T-cell (primary cell): ENCODE data around the gene AGPAT4. TPM values are rescaled to one million over a fixed set of nuclear protein-coding genes. Genes with fewer than 3 reads are reported as not detected.

ENCODE experiments used
- ATAC-seq, 4 experiments: fragments of 200-7000 bp in 3 of 4; fragments of 150-1000 bp in 1 of 4; cut with Tn5 transposase; replicated peaks in 1 of 4; 1 replicate in 3 of 4; 2 replicates in 1 of 4; pipeline ENCODE4 v1.10.0; 2021; ENCODE audit warnings: moderate library complexity in 3 of 4, mild to moderate bottlenecking in 2 of 4, moderate number of reproducible peaks in 1 of 4
- CTCF ChIA-PET, 2 donors: fragments of 300-600 bp; sonication (Branson Sonifier 250); formaldehyde crosslinking; loops; one replicate each; lab custom pipeline; 2022; ENCODE audit warnings: antibody characterized with exemption in 2 of 2; lab: Charles Lee
- POLR2A ChIA-PET, 2 donors: fragments of 300-600 bp; sonication (Branson Sonifier 250); formaldehyde crosslinking; loops; one replicate each; lab custom pipeline; 2022; ENCODE audit warnings: antibody characterized with exemption in 2 of 2; lab: Charles Lee
- DNase-seq, 35 experiments: peaks; one replicate each; pipeline versions ENCODE4 v3.0.0 to v3.0.0-alpha.2; 2013 to 2023
- H3K27ac ChIP-seq: one replicate; pipeline ENCODE4 v1.5.1; 2013; ENCODE audit warnings: low read length
- H3K27me3 ChIP-seq, 2 experiments: replicated peaks in 1 of 2; 1 replicate in 1 of 2; 2 replicates in 1 of 2; pipeline versions ENCODE4 v1.6.1 to v1.7.0; 2013; ENCODE audit warnings: low read length in 1 of 2, mixed read lengths in 1 of 2; ENCODE audit not compliant: control insufficient read depth in 2 of 2, insufficient read depth in 2 of 2; ENCODE audit errors: extremely low read depth in 1 of 2
- H3K36me3 ChIP-seq, 2 donors: 1 replicate in 1 of 2; 2 replicates in 1 of 2; pipeline versions ENCODE4 v1.6.1 to v1.7.0; 2013; ENCODE audit warnings: low read length in 1 of 2; ENCODE audit not compliant: control insufficient read depth in 2 of 2, insufficient read depth in 1 of 2; ENCODE audit errors: extremely low read depth in 1 of 2
- H3K4me1 ChIP-seq, 2 experiments: 1 replicate in 1 of 2; 2 replicates in 1 of 2; pipeline versions ENCODE4 v1.6.1 to v1.7.0; 2013; ENCODE audit warnings: low read length in 2 of 2, mixed read lengths in 1 of 2; ENCODE audit not compliant: insufficient read depth in 2 of 2, control insufficient read depth in 1 of 2; ENCODE audit errors: extremely low read depth in 1 of 2
- H3K4me3 ChIP-seq, 2 donors: 1 replicate in 1 of 2; 2 replicates in 1 of 2; pipeline versions ENCODE4 v1.5.1 to v1.7.0; 2013; ENCODE audit warnings: mild to moderate bottlenecking in 2 of 2, low read length in 1 of 2, moderate library complexity in 1 of 2; ENCODE audit not compliant: control insufficient read depth in 1 of 2; ENCODE audit errors: extremely low read depth in 1 of 2
- H3K9me3 ChIP-seq: 2 replicates; pipeline ENCODE4 v1.7.0; 2013
- H3K27ac Mint-ChIP-seq, 2 donors: one replicate each; pipeline ENCODE4 v1.8.0; 2020 to 2021; ENCODE audit warnings: mild to moderate bottlenecking in 2 of 2, mixed read lengths in 2 of 2
- H3K27me3 Mint-ChIP-seq, 2 donors: one replicate each; pipeline ENCODE4 v1.8.0; 2021 to 2022; ENCODE audit warnings: mixed read lengths in 2 of 2
- H3K36me3 Mint-ChIP-seq: one replicate; pipeline ENCODE4 v1.8.0; 2021; ENCODE audit warnings: mixed read lengths
- H3K4me1 Mint-ChIP-seq, 3 donors: one replicate each; pipeline ENCODE4 v1.8.0; 2020 to 2022; ENCODE audit warnings: mixed read lengths in 3 of 3, mild to moderate bottlenecking in 1 of 3
- H3K4me3 Mint-ChIP-seq, 3 donors: one replicate each; pipeline ENCODE4 v1.8.0; 2020 to 2022; ENCODE audit warnings: mild to moderate bottlenecking in 3 of 3, mixed read lengths in 3 of 3, moderate library complexity in 3 of 3
- H3K9me3 Mint-ChIP-seq, 3 donors: one replicate each; pipeline ENCODE4 v1.8.0; 2020 to 2022; ENCODE audit warnings: mixed read lengths in 3 of 3
- WGBS: methylation state at CpG from one replicate; pipeline ENCODE4 v1.1.5; 2013; ENCODE audit warnings: missing lambda C conversion rate; ENCODE audit not compliant: insufficient coverage; 5-methylcytosine and 5-hydroxymethylcytosine counted together
- total RNA-seq, 35 experiments: library from RNA in 6 of 35; stranded (reverse) in 6 of 35; fragments of 120-200 nt in 1 of 35; gene quantifications; one replicate each; pipeline versions ENCODE4 v1.2.1 to v1.2.4 and lab custom pipeline; 2013 to 2026

Gene AGPAT4
- total RNA-seq, 5 donors from 2014 or later (not counting 1 experiment from before 2014, with no cell fraction given): 5.6 to 15.0 (median 6.3) TPM

DNA sequence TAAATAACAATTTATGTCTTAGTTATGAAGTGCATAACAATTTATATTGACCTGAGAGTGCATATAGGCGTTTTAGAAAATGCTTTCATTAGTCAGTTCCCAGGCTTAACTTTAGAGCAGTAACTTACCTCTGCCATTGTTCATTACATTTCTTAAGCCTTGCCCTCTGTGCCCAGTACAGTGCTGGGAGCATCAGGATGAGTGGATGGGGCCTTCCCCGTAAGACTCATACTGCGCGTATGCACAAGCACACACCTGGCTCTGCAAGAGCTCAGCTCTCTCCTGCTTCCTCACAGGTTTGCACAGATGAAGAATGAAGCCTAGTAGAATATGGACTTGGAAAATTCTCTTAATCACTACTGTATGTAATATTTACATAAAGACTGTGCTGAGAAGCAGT, 157.3 kb downstream of the AGPAT4 start:
- Histone ChIP-seq H3K4me3 (no peak overlapping the region), H3K27me3 (no peaks in the 10 kb centered on the region), H3K4me1 (peaks cover 3 to 6% of the 10 kb centered on the region in 2 experiments), H3K27ac (no peak overlapping the region), H3K36me3 (peaks cover 8 to 60% of the 10 kb centered on the region in 2 donors), H3K9me3 (no peaks in the 10 kb centered on the region)
- peaks cover 89% of the 10 kb centered on the region for H3K36me3 Mint-ChIP-seq
- ChIA-PET CTCF (no interaction called here), POLR2A (no interaction called here)
- ATAC-seq (no peak), DNase-seq (no peak)
- H3K27me3 Mint-ChIP-seq: no peaks in the 10 kb centered on the region
- 100% methylated on average over 2 of the region's 4 CpGs for WGBS
- H3K9me3 Mint-ChIP-seq: peaks cover 6 to 11% (median 8%) of the 10 kb centered on the region in 3 donors
- no peak overlapping the region for H3K27ac Mint-ChIP-seq
- peaks cover 5 to 11% (median 5%) of the 10 kb centered on the region in 3 donors for H3K4me1 Mint-ChIP-seq
- H3K4me3 Mint-ChIP-seq: no peak overlapping the region

DNA sequence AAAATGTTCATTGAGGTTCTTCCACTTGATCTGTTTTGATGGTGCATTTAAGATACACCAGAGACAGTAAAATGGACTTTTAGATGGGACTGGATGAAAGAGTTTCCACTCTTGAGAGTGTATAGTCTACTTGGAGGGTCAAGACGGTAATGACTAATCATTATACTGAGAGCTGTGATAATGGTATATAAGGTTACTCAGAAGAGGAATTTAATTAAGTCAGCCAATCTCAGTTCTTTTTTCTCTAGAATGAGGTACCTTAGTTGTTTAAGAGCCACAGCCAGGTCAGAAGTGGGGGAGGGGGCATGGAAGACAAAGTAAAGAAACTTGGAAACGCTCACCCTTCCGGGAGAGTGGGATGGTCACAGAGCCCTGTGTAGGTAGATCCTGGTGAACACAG, 158.4 kb downstream of the AGPAT4 start:
- peaks cover 87% of the 10 kb centered on the region for H3K36me3 Mint-ChIP-seq
- ATAC-seq (no peak), DNase-seq (no peak)
- no peak overlapping the region for H3K4me3 ChIP-seq
- POLR2A ChIA-PET: no interaction called here
- peak overlapping the region; percentile 11 to 44 for H3K27ac Mint-ChIP-seq
- no peaks in the 10 kb centered on the region for H3K27me3 ChIP-seq
- H3K4me1 ChIP-seq: peaks cover 3 to 10% of the 10 kb centered on the region in 2 experiments
- peaks cover 14 to 22% (median 15%) of the 10 kb centered on the region in 3 donors for H3K4me1 Mint-ChIP-seq
- no CpG with 5 or more reads among the region's 3 CpGs for WGBS
- CTCF ChIA-PET: no interaction called here
- no peaks in the 10 kb centered on the region for H3K27me3 Mint-ChIP-seq
- no peak overlapping the region for H3K27ac ChIP-seq
- peaks cover 8 to 67% of the 10 kb centered on the region in 2 donors for H3K36me3 ChIP-seq
- no peaks in the 10 kb centered on the region for H3K9me3 ChIP-seq
- peaks cover 3 to 5% (median 4%) of the 10 kb centered on the region in 3 donors for H3K9me3 Mint-ChIP-seq
- H3K4me3 Mint-ChIP-seq: no peak overlapping the region

DNA sequence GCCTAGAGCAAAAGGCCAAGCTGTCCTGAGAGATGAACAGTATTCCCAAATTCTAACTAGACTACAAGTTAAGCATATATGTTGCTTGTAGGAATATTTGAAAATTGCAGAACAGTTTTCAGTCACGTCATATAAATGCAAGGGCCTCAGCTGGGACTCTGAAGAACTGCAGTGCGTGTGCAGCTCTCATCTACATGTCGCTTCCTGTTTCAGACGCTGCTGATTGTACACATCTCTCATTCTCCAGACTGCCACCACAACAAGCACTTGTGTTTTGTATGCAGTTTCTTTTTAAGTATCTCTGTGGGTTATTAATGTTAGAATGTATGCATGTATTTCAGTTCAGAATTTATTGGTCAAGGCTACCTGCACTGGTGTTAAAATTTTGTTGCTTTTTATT, 162.6 kb downstream of the AGPAT4 start:
- peaks cover 3 to 10% of the 10 kb centered on the region in 2 experiments for H3K4me1 ChIP-seq
- H3K27ac Mint-ChIP-seq: peak overlapping the region; percentile 67 to 87
- H3K9me3 Mint-ChIP-seq: no peaks in the 10 kb centered on the region
- no peaks in the 10 kb centered on the region for H3K27me3 ChIP-seq
- peaks cover 81% of the 10 kb centered on the region for H3K36me3 Mint-ChIP-seq
- ChIA-PET POLR2A (interaction anchor here in 1 of 2 donors (0.6 kb wide), 1 partner anchor 163 kb away, joined by 9 read pairs; the partner anchor contains the start of gene AGPAT4), CTCF (interaction anchor here in 1 of 2 donors (1.9 kb wide), 1 partner anchor 260 kb away, joined by 6 read pairs; no protein-coding TSS in a partner anchor)
- ATAC-seq (peak; percentile 80 to 98 (median 88)), DNase-seq (peak in 18 of 35 experiments; percentile 10 to 59 (median 17))
- H3K27ac ChIP-seq: peak overlapping the region; percentile 17
- H3K27me3 Mint-ChIP-seq: no peaks in the 10 kb centered on the region
- H3K4me3 Mint-ChIP-seq: peak overlapping the region in 1 of 3 donors; percentile 64
- peaks cover 16 to 26% (median 19%) of the 10 kb centered on the region in 3 donors for H3K4me1 Mint-ChIP-seq
- H3K36me3 ChIP-seq: peaks cover 9 to 90% of the 10 kb centered on the region in 2 donors
- H3K4me3 ChIP-seq: no peak overlapping the region
- H3K9me3 ChIP-seq: no peaks in the 10 kb centered on the region
- no CpG with 5 or more reads among the region's 4 CpGs for WGBS

DNA sequence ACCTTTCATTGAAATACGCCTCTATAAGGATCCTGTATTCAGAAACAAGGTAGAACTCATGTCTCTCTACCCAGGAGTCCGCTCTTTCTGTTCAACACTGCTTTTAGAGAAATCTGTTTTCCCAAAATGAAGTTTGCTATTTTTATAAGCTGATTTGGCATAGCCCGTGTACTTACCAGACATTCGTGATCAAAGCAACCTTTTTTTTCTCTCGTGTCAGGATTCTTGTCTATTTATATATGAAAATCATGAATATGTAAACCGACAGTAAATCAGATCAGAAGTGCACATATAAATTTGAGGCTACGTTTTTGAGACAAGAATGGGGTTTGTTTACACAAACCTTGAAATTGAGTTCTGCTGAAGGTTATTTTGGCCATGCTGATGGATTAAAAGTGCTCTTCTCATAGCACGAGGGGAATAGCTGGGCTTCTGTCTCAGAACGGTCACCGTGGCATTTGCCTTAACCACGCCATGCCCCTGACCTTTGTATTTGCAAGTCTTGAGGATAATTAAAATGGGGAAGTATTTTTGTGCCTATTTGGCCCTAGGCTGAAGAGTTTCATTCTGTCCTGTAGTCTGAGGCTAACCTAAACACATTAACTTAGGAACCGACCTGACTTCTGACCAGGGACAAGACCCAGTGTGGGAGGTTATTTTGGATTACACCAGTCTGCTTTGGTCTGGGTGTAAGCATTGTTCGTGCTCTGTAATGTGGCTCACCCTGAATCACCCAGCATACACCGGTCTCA, 163.7 kb downstream of the AGPAT4 start:
- H3K9me3 Mint-ChIP-seq: no peaks in the 10 kb centered on the region
- H3K36me3 ChIP-seq: peaks cover 8 to 92% of the 10 kb centered on the region in 2 donors
- peaks cover 80% of the 10 kb centered on the region for H3K36me3 Mint-ChIP-seq
- H3K27me3 Mint-ChIP-seq: no peaks in the 10 kb centered on the region
- no peak overlapping the region for H3K4me3 Mint-ChIP-seq
- CTCF ChIA-PET: interaction anchor here (0.7 to 1.9 kb wide), 2 partner anchors 181 to 261 kb away, joined by 3 to 6 read pairs; no protein-coding TSS in a partner anchor
- H3K27ac ChIP-seq: peak overlapping the region; percentile 17
- ATAC-seq: no peak
- POLR2A ChIA-PET: no interaction called here
- H3K27me3 ChIP-seq: no peaks in the 10 kb centered on the region
- H3K4me3 ChIP-seq: no peak overlapping the region
- H3K9me3 ChIP-seq: no peaks in the 10 kb centered on the region
- no peak for DNase-seq
- peak overlapping the region; percentile 23 to 87 for H3K27ac Mint-ChIP-seq
- H3K4me1 ChIP-seq: peaks cover 3 to 10% of the 10 kb centered on the region in 2 experiments
- WGBS: 98% methylated on average over 8 of the region's 14 CpGs
- H3K4me1 Mint-ChIP-seq: peaks cover 16 to 26% (median 19%) of the 10 kb centered on the region in 3 donors

DNA sequence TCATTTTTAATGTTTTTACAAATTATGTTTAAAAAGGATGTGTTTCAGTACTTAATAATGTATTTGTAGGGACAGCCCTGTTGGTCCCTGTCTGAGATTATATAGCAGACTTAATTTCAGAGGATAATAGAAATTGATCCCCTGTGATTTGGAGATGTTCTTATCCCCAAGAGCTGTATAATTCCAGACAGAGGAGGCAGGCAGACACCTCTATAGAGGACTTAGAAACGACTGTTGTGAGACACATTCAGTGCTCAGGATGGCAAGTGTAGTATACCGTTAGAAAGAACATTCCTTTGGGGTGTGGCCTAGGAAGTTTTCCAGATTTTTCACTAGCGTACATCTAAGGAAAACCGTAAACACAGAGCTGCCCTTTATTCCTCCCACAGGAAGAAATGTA, 164.5 kb downstream of the AGPAT4 start:
- no CpG with 5 or more reads among the region's 4 CpGs for WGBS
- Mint-ChIP-seq H3K4me3 (no peak overlapping the region), H3K4me1 (peaks cover 16 to 26% (median 19%) of the 10 kb centered on the region in 3 donors), H3K27ac (no peak overlapping the region), H3K27me3 (no peaks in the 10 kb centered on the region), H3K36me3 (peaks cover 76% of the 10 kb centered on the region), H3K9me3 (no peaks in the 10 kb centered on the region)
- ChIA-PET POLR2A (no interaction called here), CTCF (no interaction called here)
- H3K9me3 ChIP-seq: no peaks in the 10 kb centered on the region
- H3K36me3 ChIP-seq: peaks cover 8 to 87% of the 10 kb centered on the region in 2 donors
- H3K27me3 ChIP-seq: no peaks in the 10 kb centered on the region
- H3K4me1 ChIP-seq: peaks cover 3 to 10% of the 10 kb centered on the region in 2 experiments
- no peak overlapping the region for H3K4me3 ChIP-seq
- ATAC-seq (no peak), DNase-seq (no peak)
- no peak overlapping the region for H3K27ac ChIP-seq

DNA sequence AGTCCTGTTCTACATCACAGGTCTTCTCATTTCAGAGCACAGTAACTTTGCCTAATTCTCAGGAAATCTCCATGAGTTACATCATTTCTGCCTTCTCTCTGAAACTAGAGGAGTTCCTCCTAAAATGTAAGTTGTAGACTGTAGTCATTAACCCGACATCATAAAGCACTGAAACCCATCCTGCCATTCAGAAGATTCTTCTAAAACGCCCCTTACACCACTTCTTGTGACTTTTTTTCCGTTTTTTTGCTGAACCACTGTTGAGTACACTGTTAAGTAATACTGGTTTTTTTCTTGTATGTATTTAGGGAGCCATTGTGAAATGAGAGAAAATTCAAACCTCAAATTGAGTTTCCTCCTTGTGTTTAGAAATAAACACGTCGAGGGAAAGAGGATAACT, 164.9 kb downstream of the AGPAT4 start:
- no peaks in the 10 kb centered on the region for H3K9me3 Mint-ChIP-seq
- WGBS: 100% methylated on average over 2 of the region's 5 CpGs

More for the DNA sequence above, 164.9 kb downstream of the AGPAT4 start:
- Mint-ChIP-seq H3K4me1 (peaks cover 16 to 26% (median 19%) of the 10 kb centered on the region in 3 donors), H3K36me3 (peaks cover 74% of the 10 kb centered on the region), H3K4me3 (no peak overlapping the region), H3K27ac (peak overlapping the region in 1 of 2 donors; percentile 30), H3K27me3 (no peaks in the 10 kb centered on the region)
- no peak for ATAC-seq
- ChIA-PET POLR2A (no interaction called here), CTCF (no interaction called here)
- DNase-seq: no peak
- Histone ChIP-seq H3K27ac (no peak overlapping the region), H3K9me3 (no peaks in the 10 kb centered on the region), H3K4me1 (peaks cover 3 to 10% of the 10 kb centered on the region in 2 experiments), H3K27me3 (no peaks in the 10 kb centered on the region), H3K36me3 (peaks cover 8 to 88% of the 10 kb centered on the region in 2 donors), H3K4me3 (no peak overlapping the region)
